Lower leg skin (tissue), 4 donors: ENCODE measurements around the gene UBR3. TPM values are rescaled to one million over a fixed set of nuclear protein-coding genes. Genes with fewer than 3 reads are reported as not detected.

Experiments used
- DNase-seq, 2 donors: peaks; one replicate each; pipeline ENCODE4 v3.0.0-alpha.2; 2019; ENCODE audit warnings: low spot score in 2 of 2
- H3K4me3 ChIP-seq: fragments of 200-600 bp; sonication (generic); 2 replicates; pipeline ENCODE4 v1.5.1; 2017; ENCODE audit warnings: mild to moderate bottlenecking, low read depth; ENCODE audit not compliant: poor library complexity, severe bottlenecking
- CTCF ChIP-seq, 3 donors: fragments of 450-650 bp; IDR thresholded peaks; one replicate each; pipeline ENCODE4 v1.5.1; 2016; ENCODE audit warnings: antibody characterized with exemption in 3 of 3, mild to moderate bottlenecking in 3 of 3, moderate library complexity in 2 of 3
- POLR2A ChIP-seq, 2 donors: fragments of 450-650 bp; IDR thresholded peaks; one replicate each; pipeline ENCODE4 v1.6.1; 2016 to 2017; ENCODE audit warnings: antibody characterized with exemption in 2 of 2, mild to moderate bottlenecking in 1 of 2, moderate library complexity in 1 of 2
- WGBS, 2 donors: methylation state at CpG; one replicate each; pipeline ENCODE4 v1.1.5; 2018; 5-methylcytosine and 5-hydroxymethylcytosine counted together
- intact Hi-C: fragments of 100-400 bp; cut with DNase I; formaldehyde crosslinking; loops from one replicate; pipeline ENCODE4 v1.15.0; 2023; ENCODE audit warnings: low total_unique reads
- total RNA-seq, 4 donors: library from RNA; depleted of rRNA; stranded (reverse); fragments of >200 nt; gene quantifications; one replicate each; pipeline ENCODE4 v1.1.0, GENCODE V29; 2016

The UBR3 gene
- total RNA-seq, 4 donors from 2014 or later, result 40.8 to 64.7 (median 50.5) TPM

GRCh38 chr2:170054997-170055396 lies 227.7 kb downstream of the UBR3 start:
- DNase-seq, result no peak
- intact Hi-C loops, result no loop called here
- H3K4me3 ChIP-seq, result no peak overlapping the region
- WGBS, 2 donors, result 91 to 93% methylated on average over 5 of the region's 5 CpGs
- TF ChIP-seq POLR2A (IDR thresholded peaks at IDR 0.05), result no peak
- no peak for TF ChIP-seq CTCF (IDR thresholded peaks at IDR 0.05)

- DNase-seq, result no peak
- no peak overlapping the region for H3K4me3 ChIP-seq
- TF ChIP-seq CTCF (IDR thresholded peaks at IDR 0.05) (no peak), POLR2A (IDR thresholded peaks at IDR 0.05) (no peak)
- intact Hi-C loops, result no loop called here
- 82 to 100% methylated on average over 1 of the region's 1 CpG for WGBS, 2 donors
Measured at GRCh38 chr2:170056900-170057299, 229.6 kb downstream of the UBR3 start.

GRCh38 chr2:170063456-170064235 lies 236.4 kb downstream of the UBR3 start:
- intact Hi-C loops, result no loop called here
- DNase-seq, result no peak
- 77 to 82% methylated on average over 2 of the region's 2 CpGs for WGBS, 2 donors
- TF ChIP-seq CTCF (IDR thresholded peaks at IDR 0.05), result no peak
- TF ChIP-seq POLR2A (IDR thresholded peaks at IDR 0.05), result no peak
- H3K4me3 ChIP-seq, result no peak overlapping the region

GRCh38 chr2:170070778-170071177 lies 243.5 kb downstream of the UBR3 start:
- TF ChIP-seq CTCF (IDR thresholded peaks at IDR 0.05) (no peak), POLR2A (IDR thresholded peaks at IDR 0.05) (no peak)
- H3K4me3 ChIP-seq, result no peak overlapping the region
- DNase-seq, result no peak
- intact Hi-C loops, result no loop called here
- WGBS, 2 donors, result 96% methylated on average over 2 of the region's 2 CpGs

- intact Hi-C loops, result no loop called here
- peak in 1 of 2 donors; percentile 41 for DNase-seq
- no peak overlapping the region for H3K4me3 ChIP-seq
- WGBS, 2 donors, result 13 to 16% methylated on average over 2 of the region's 2 CpGs
- no peak for TF ChIP-seq POLR2A (IDR thresholded peaks at IDR 0.05)
- TF ChIP-seq CTCF (IDR thresholded peaks at IDR 0.05), result no peak
Measured at GRCh38 chr2:170073288-170073687, 246.0 kb downstream of the UBR3 start.

GRCh38 chr2:170076189-170076588 lies 248.9 kb downstream of the UBR3 start:
- TF ChIP-seq CTCF (IDR thresholded peaks at IDR 0.05) (no peak), POLR2A (IDR thresholded peaks at IDR 0.05) (no peak)
- WGBS, 2 donors, result 100% methylated on average over 1 of the region's 1 CpG
- intact Hi-C loops, result no loop called here

More at GRCh38 chr2:170076189-170076588, 248.9 kb downstream of the UBR3 start:
- H3K4me3 ChIP-seq, result no peak overlapping the region
- DNase-seq, result no peak
